ENCODE data around the gene TAF7L. TPM values are rescaled to one million over a fixed set of nuclear protein-coding genes. Genes with fewer than 3 reads are reported as not detected.
"Not testable (repeated sequence)": the region's sequence is repeated elsewhere in the genome, so short reads cannot be mapped to it uniquely, and the experiment has no call there.

The TAF7L gene, protein sequence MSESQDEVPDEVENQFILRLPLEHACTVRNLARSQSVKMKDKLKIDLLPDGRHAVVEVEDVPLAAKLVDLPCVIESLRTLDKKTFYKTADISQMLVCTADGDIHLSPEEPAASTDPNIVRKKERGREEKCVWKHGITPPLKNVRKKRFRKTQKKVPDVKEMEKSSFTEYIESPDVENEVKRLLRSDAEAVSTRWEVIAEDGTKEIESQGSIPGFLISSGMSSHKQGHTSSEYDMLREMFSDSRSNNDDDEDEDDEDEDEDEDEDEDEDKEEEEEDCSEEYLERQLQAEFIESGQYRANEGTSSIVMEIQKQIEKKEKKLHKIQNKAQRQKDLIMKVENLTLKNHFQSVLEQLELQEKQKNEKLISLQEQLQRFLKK
- 0.09 and 0.16 TPM in 2 replicates for total RNA-seq

DNA sequence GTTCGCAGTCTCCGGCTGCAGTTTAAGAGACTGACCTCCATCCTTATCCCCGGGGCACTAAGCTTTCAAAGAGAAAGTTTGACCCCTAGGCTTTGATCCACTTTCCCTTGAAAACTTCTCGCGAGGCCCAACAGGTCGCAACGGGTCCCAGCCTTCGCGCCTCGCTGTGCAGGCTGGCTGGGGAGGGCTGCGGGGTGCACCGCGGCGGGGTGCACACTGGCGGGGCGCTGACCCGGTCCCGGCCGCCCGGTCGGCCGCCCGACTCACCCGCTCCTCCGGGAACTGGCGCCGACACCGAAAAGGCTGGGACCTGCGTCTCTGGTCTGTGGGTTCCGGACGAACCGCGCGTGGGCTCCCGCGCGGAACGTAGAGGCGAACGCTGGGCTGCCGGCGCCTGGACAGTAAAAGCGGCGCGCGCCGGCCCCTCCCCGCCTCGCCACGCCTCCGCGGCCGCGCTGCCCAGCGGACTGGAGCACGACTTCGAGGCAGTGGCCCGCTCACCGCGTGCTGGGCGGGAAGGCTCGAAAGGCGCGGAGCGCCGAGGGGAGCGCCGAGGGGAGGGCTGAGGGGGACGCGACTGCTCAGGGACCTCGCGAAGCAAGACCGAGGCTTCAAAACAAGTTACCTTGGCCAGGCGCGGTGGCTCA, at the start of gene TAF7L:
TAF7L (minus strand) TSS at position 378 of the 647 bp plus-strand sequence. CDS start 3,791 bp downstream, outside the sequence.
- intact Hi-C loops (cut with micrococcal nuclease), result no loop called here

DNA sequence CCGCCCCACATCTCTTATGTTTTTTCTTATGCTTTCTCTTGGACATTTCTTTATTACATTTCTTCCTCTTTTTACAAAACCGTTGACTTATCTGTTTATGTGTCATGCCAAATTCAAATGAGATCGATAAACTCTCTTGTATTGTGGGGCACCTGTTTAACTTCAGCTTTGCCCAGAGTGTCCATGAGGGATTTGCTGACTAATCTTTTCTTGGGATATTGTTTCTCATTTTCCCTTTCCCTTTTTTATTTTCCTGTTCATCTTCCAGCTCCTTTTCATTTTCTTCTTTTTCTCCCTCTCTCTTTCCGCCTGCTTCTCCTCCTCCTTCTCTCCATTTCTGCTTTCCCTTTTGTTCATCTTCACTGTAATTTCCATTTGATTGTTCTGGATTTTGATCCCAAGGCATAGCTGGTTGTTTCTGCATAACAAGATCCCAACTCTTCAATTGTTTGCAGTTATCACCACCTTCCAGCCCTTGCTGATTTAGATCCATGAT, 46.7 kb upstream of the TAF7L start:
- intact Hi-C loops (cut with micrococcal nuclease), result loop anchor here (2.0 kb wide), 1 partner anchor 13 kb away; no protein-coding TSS in a partner anchor

DNA sequence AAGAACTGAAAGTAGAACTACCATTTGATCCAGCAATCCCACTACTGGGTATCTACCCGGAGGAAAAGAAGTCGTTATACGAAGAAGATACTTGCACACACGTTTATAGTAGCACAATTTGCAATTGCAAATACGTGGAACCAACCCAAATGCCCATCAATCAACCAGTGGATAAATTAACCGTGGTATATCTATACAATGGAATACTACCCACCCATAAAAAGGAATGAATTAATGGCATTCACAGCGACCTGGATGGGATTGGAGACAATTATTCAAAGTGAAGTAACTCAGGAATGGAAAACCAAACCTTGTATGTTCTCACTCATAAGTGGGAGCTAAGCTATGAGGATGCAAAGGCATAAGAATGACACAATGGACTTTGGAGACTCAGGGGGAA, 43.2 kb upstream of the TAF7L start:
- intact Hi-C loops (cut with micrococcal nuclease), result not testable (repeated sequence)

DNA sequence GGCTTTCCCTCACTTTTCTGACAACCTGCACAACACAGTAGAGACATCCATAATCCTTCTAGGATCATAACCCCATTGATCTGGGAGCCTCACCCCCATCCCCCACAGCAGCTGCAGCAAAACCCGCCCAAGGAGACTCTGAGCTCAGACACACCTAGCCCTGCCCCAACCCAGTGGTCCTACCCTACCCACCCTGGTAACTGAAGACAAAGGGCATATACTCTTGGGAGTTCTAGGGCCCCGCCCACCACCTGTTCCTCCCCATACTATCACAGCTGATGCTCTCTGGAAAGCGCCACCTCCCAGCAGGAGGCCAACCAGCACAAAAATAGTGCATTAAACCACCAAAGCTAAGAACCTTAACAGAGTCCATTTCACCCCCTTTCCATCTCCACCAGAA, 35.5 kb upstream of the TAF7L start:
- intact Hi-C loops (cut with micrococcal nuclease), result not testable (repeated sequence)

DNA sequence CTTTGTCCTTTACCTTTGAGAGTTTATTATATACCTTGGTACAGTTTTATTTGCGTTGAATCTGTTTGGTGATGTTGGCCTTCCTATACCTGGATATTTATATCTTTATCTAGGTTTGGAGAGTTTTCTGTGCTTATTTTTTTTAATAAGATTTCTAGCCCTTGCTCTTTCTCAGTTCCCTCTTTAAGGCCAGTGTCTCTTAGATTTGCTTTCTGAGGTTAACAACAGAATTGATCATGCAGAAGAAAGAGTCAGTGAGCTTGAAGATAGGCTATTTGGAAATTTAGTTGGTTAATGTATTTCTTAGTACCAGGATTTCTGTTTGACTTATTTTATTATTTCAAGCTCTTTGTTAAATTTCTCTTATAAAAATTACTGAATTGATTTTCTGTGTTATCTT, 12.7 kb upstream of the TAF7L start:
- intact Hi-C loops (cut with micrococcal nuclease), result no loop called here

DNA sequence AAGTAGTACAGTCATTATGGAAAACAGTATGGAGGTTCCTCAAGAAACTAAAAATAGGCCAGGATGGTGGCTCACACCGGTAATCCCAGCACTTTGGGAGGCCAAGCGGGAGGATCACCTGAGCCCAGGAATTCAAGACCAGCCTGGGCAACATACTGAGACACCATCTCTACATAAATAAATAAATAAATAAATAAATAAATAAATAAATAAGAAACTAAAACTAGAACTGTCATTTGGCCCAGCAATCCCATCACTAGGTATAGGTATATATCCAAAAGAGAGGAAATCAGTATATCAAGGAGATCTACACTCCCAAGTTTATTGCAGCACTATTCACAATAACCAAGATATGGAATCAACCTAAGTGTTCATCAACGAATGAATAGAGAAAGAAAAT, 4.5 kb upstream of the TAF7L start:
- intact Hi-C loops (cut with micrococcal nuclease), result not testable (repeated sequence)

DNA sequence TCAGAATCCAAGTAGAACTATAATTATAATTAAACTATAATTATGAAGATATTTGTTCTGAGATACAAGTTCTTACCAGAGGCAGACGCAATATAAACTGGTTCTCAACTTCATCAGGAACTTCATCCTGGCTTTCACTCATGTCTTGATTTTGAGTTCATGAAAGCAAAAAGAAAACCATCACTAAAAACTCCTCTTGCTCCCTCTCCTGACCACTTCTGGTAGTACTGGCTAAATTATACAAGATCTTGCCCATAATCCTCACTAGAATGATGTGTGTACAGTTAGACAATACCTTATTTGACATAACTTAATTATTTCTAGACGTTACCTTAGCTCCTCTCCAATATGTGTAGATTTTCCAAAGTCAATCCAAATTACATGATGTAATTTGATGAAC, 3.7 kb downstream of the TAF7L start:
- intact Hi-C loops (cut with micrococcal nuclease), result loop anchor here (1.0 to 5.0 kb wide), 2 partner anchors 390 to 602 kb away; no protein-coding TSS in a partner anchor

DNA sequence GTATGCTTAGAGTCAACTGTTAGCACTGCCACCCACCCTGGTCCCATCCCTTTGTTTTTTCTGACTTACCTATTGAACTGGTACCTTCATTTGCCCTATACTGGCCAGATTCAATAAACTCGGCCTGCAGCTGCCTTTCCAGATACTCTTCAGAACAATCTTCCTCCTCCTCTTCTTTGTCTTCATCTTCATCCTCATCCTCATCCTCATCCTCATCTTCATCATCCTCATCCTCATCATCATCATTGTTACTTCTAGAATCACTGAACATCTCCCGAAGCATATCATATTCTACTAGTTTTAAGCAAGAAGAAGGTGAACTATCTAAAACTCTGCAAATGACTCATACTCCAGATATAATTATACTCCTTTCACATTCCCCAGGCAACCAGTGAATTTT, 14.9 kb downstream of the TAF7L start:
- intact Hi-C loops (cut with micrococcal nuclease), result no loop called here

DNA sequence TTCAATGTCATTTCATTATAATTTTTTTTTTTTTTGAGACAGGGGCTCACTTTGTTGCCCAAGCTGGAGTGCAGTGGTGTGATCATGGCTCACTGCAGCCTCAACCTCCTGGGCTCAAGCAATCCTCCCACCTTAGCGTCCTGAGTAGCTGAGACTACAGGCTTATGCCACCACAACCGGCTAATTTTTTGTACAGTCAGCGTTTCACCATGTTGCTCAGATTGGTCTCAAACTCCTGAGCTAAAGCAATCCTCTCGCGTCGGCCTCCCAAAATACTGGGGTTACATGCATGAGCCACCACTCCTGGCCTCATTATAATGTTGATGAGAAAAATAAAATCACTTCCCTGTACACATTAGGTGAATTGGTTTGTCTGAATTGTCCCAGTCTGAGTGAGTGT, 16.9 kb downstream of the TAF7L start:
- intact Hi-C loops (cut with micrococcal nuclease), result no loop called here

DNA sequence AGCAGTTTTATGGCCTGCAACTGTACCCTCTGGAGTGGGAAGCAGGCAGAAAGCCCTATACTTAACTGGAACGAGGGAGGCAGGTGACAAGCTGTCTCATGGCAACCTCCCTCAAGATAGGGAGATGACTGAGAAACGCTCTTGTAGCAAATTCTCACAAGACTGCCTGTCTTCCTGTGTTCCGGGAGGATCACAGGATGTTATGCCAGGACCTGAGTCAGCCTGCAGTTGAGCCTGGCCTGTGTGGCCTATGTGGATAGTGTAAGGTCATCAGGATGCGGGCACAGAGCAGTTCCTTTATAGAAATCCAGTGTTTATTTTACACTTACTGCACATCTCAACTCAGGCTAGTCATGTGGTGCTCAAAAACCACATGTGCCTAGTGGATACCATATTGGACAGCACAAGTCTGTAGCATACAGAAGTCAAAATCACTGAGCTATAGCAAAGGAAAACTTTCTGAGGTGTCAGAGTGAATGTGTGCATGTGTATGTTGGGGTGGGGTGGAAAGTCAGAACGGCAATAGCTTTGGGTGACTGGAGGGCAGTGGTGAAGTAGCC, 25.2 kb downstream of the TAF7L start:
- intact Hi-C loops (cut with micrococcal nuclease), result no loop called here

DNA sequence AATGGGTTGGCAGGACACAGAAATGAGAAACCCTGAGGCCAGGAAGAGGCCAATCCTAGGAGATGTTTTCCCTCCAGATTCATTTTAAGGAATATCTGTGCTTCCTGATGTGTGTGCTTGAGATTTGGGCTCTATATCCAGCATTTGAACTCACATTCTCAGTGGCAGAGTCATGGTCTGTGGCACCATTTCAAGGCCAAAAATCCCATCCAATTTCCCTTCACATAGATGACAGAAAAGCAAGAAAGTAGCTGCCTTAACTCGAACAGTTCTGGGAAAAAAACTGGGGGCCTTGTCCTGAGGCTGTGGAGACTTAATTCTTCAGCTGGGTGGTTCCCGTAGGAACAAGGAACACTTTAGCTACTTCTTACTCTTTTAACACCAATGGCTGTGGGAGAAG, 27.4 kb downstream of the TAF7L start:
- intact Hi-C loops (cut with micrococcal nuclease), result no loop called here

DNA sequence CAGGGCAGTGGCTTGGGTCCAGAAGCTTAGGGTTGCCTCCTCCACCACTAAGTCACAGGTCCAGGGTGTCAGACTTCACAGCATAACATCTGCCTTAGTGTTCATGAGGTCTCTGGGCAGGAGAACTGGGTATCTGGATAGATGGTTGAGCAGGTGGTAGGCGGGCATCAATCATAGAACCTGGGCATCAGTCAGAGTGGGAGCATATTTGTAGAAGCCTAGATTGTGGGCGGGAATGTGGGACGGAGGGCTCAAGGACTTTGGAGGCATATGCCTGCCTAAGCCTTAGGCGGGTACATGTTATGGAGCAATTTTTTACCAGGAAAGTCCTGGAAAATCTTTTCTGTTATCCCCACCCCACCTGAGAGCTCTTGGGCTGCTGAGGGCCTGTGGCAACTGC, 28.5 kb downstream of the TAF7L start:
- intact Hi-C loops (cut with micrococcal nuclease), result no loop called here

DNA sequence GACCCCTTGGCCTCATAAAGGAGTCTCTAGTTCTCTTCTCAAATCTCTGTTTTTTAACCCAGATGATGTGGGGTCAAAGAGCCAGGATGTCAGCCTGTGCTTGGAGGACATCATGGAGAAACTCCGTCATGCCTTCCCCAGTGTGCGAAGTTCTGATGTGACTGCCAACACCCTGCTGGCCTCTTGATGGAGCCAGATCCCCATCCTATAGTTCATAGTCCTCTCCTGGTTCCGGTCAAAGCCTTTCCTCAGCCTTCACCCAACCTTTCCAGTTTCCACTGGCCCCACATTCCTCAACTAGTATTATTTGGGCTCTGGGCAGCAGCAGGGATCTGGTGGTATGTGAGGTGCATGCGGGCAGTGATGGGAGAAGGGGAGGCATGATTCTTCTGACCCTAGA, 30.7 kb downstream of the TAF7L start:
- intact Hi-C loops (cut with micrococcal nuclease), result no loop called here

DNA sequence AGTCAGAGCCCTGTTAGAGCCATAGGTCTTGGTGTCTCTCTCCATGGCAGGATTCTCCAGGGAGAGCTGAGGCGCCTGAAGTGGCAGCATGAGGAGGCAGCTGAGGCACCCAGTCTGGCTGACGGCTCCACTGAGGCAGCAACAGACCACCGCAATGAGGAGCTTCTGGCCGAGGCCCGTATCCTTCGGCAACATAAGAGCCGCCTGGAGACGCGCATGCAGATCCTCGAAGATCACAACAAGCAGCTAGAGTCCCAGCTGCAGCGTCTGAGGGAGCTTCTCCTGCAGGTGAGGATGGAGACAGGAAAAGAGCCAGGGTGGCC, 32.9 kb downstream of the TAF7L start:
- intact Hi-C loops (cut with micrococcal nuclease), result no loop called here

DNA sequence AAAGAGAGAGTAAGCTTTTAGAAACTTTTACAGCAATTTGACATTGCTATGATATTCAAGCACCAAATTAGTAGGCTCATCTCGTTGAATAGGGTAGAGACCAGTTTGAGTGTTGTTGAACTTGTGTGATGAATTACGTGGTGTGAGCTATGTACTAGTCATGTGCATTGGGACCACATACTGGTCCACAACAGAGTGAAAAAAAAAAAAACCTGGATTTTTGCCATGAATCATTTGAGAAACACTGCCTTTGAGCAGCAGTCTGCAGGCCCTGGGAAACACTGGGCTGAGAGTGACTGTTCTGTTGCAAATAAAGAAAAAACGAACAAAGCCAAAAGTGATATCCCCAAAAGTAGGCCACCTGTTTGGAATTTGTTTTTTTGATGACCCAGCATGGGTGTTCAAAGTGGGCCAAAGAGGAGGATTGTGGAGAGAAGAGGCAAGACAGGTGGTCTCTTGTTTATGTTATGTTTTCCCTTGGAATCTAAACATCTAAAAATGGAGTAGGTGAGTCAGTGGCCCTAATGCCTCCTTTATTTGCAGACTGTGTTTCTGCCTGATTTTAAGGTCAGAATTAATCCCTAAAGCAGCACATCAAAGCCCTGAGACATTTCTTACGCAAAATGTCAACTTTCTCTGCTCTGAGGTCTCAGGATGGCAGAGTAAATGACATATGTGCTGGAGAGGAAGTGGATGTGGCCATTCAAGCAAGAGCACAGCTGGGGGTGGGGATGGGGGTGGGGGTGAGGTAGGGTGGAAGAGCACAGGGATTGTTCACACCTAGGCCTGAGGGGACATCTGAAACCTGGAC, 33.5 kb downstream of the TAF7L start:
- intact Hi-C loops (cut with micrococcal nuclease), result no loop called here

DNA sequence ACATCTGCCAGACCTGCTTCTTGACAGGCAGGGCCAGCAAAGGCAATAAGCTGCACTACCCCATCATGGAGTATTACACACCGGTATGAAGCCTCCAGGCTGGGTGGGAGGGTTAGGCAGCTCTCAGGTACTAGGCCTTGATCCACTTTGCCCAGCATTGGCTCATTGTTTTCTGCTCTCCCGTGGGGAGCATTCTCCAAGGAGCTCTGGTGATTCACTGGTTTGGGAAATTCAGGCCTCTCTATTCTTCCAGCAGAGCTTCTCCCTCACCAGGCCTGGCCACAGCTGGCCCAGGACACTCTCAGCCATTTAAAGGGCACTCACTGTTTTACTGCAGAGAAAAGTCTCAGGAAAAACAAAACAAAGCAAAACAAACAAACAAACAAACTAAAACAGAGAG, 38.5 kb downstream of the TAF7L start:
- intact Hi-C loops (cut with micrococcal nuclease), result no loop called here

DNA sequence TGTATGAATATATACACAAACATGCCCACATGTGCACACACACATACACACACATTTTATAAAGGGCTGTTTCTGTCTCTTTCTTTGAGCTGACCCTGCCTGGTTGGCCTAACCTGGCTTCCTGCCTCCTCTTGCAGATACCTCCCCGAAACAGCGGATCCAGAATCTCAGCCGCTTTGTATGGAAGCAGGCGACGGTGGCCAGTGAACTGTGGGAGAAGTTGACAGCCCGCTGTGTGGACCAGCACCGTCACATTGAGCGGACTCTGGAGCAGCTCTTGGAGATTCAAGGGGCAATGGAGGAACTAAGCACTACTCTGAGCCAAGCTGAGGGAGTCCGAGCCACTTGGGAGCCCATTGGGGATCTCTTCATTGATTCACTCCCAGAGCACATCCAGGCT, 49.6 kb downstream of the TAF7L start:
- intact Hi-C loops (cut with micrococcal nuclease), result no loop called here

DNA sequence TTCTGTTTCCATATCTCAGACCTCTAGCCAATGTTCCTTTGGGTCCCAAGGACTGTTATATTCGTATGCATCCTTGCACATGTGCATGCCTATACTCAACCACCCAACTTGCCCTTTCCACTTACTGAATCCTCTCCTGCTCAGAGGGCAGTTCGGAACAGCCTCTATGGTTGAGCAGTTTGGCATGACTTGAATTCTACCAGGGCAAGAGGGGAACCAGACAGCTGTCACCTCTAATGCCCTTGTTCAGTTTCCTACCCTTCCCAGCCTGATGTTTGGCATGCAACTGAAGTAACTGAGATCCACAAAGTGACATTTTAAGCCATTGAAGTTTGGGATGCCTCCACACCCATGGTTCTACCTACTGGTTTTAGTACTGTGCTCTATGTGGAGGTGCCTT, 54.1 kb downstream of the TAF7L start:
- intact Hi-C loops (cut with micrococcal nuclease), result no loop called here

DNA sequence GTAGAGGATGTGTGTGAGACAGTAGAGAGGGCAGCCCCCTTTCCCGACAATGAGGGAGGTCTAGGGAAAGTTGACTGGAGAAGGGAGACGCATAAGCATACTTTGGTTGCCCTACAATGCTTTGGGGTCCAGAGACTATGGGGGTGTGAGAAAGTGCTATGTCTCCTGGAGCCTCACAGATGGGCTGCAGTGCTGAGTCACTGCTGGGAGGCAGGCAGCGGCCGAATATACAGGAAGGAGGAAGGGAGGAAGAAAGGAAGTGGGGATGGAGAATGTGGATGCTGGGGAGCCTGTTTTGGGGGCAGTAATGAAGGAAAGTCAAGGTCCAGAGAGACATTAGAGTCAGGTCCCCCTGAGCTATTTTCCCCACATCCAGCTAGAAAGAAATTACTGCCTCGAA, 58.8 kb downstream of the TAF7L start:
- intact Hi-C loops (cut with micrococcal nuclease), result no loop called here

DNA sequence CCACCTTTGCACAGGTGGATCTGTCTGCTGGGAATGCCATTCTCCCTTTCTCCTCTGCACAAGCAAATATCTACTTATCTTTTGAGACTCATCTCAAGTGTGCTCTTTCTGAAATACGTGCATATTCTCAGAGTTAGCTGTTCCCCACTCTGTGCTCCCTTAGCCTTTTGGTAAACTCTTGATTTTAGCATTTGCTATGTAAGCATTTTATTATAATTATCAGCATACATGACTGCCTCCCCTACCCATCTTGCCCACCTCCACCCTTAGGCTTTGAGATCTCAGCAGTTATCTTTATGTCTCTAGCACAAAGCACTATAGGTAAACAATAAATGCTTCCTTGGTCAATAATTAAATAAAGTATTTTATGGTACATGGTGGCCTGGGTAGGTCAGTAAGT, 60.1 kb downstream of the TAF7L start:
- intact Hi-C loops (cut with micrococcal nuclease), result no loop called here

DNA sequence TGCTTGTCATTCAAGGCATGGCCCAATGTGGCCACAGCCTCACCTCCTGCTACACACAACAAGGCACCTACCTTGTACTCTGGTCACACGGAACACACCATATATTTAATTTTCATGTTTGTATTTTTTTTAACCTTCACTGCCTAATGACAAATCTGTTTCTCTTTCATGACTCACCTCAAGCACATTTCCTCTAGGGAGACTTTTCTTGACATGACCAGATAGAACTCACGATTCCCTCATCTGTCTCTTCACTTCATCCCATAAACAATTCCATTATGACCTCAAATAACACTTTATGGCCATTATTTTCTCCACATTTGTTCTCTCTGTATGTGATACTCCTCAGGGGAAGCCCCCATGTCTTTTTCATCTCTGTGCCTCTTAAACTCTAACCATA, 60.5 kb downstream of the TAF7L start:
- intact Hi-C loops (cut with micrococcal nuclease), result no loop called here

DNA sequence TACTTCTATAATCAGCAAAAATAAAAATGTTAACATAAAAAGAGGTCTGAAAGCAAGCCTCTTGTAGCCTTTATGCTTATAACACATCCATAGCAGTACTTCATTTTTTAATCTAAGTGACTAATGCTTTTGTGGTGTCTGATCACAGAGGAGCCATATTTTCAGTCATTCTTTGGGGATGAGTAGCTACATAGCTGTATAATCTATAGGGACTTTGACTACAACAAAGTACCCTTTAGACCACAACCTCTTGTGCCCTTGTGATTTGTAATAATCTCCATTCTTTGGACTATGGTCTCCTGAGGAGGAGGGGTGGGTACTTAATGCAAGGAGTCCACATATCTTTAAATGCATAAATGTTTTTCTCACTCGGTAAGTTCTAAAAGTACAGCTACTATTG, 62.0 kb downstream of the TAF7L start:
- intact Hi-C loops (cut with micrococcal nuclease), result no loop called here
